Measurements from ENCODE around the gene DDIT3. TPM values are rescaled to one million over a fixed set of nuclear protein-coding genes. Genes with fewer than 3 reads are reported as not detected.
A peak's percentile ranks its signal among the peaks of the same experiment; 100 is the strongest.
"Not testable (repeated sequence)": the region's sequence is repeated elsewhere in the genome, so short reads cannot be mapped to it uniquely, and the experiment has no call there.

Gene DDIT3
- total RNA-seq, 1 experiment from 2014 or later: 70.2 TPM

GRCh38 chr12:57496822-57497221 lies 23.5 kb downstream of the DDIT3 start:
- CTCF ChIA-PET: interaction anchor here (0.6 kb wide), 1 partner anchor 1058 kb away, joined by 3 read pairs; no protein-coding TSS in a partner anchor
- Mint-ChIP-seq H3K4me1 (ENCODE audit: low read depth, unreplicated experiment) (no peaks in the 10 kb centered on the region), H3K27me3 (ENCODE audit: unreplicated experiment) (no peaks in the 10 kb centered on the region), H3K9me3 (ENCODE audit: low read depth, unreplicated experiment) (no peaks in the 10 kb centered on the region), H3K27ac (ENCODE audit: unreplicated experiment) (peak overlapping the region; percentile 71), H3K4me3 (ENCODE audit: low read depth, unreplicated experiment) (no peak overlapping the region), H3K36me3 (ENCODE audit: insufficient read depth, unreplicated experiment) (peaks cover 82% of the 10 kb centered on the region)
- DNase-seq: no peak
- TF ChIP-seq CTCF (IDR thresholded peaks at IDR 0.05; ENCODE audit: unreplicated experiment): no peak
- intact Hi-C loops (cut with micrococcal nuclease; ENCODE audit: unreplicated experiment): no loop called here
- no TSS peak for BruUV-seq (replicated peaks)

GRCh38 chr12:57495051-57495701 lies 25.1 kb downstream of the DDIT3 start:
- H3K27ac Mint-ChIP-seq (ENCODE audit: unreplicated experiment); H3K9me3 Mint-ChIP-seq (ENCODE audit: low read depth, unreplicated experiment); H3K4me3 Mint-ChIP-seq (ENCODE audit: low read depth, unreplicated experiment); CTCF ChIA-PET; H3K4me1 Mint-ChIP-seq (ENCODE audit: low read depth, unreplicated experiment); intact Hi-C loops (cut with micrococcal nuclease; ENCODE audit: unreplicated experiment); DNase-seq; H3K27me3 Mint-ChIP-seq (ENCODE audit: unreplicated experiment); BruUV-seq (replicated peaks): not testable (repeated sequence)
- H3K36me3 Mint-ChIP-seq (ENCODE audit: insufficient read depth, unreplicated experiment): peaks cover 82% of the 10 kb centered on the region

- TF ChIP-seq CTCF (IDR thresholded peaks at IDR 0.05; ENCODE audit: unreplicated experiment): peak; percentile 16
- Mint-ChIP-seq H3K27me3 (ENCODE audit: unreplicated experiment) (no peaks in the 10 kb centered on the region), H3K4me3 (ENCODE audit: low read depth, unreplicated experiment) (no peak overlapping the region), H3K36me3 (ENCODE audit: insufficient read depth, unreplicated experiment) (peaks cover 73% of the 10 kb centered on the region), H3K27ac (ENCODE audit: unreplicated experiment) (no peak overlapping the region), H3K9me3 (ENCODE audit: low read depth, unreplicated experiment) (no peaks in the 10 kb centered on the region), H3K4me1 (ENCODE audit: low read depth, unreplicated experiment) (peaks cover 9% of the 10 kb centered on the region)
- intact Hi-C loops (cut with micrococcal nuclease; ENCODE audit: unreplicated experiment): no loop called here
- CTCF ChIA-PET: no interaction called here
- DNase-seq: no peak
- BruUV-seq (replicated peaks): no TSS peak
These were observed 28.7 kb downstream of the DDIT3 start for GRCh38 chr12:57491393-57492280.

- no peaks in the 10 kb centered on the region for H3K27me3 Mint-ChIP-seq (ENCODE audit: unreplicated experiment)
- CTCF ChIA-PET: no interaction called here
- peaks cover 9% of the 10 kb centered on the region for H3K4me1 Mint-ChIP-seq (ENCODE audit: low read depth, unreplicated experiment)
- no peak overlapping the region for H3K4me3 Mint-ChIP-seq (ENCODE audit: low read depth, unreplicated experiment)
- intact Hi-C loops (cut with micrococcal nuclease; ENCODE audit: unreplicated experiment): no loop called here
- peaks cover 62% of the 10 kb centered on the region for H3K36me3 Mint-ChIP-seq (ENCODE audit: insufficient read depth, unreplicated experiment)
- DNase-seq: no peak
- H3K9me3 Mint-ChIP-seq (ENCODE audit: low read depth, unreplicated experiment): no peaks in the 10 kb centered on the region
- no peak for TF ChIP-seq CTCF (IDR thresholded peaks at IDR 0.05; ENCODE audit: unreplicated experiment)
- H3K27ac Mint-ChIP-seq (ENCODE audit: unreplicated experiment): peak overlapping the region; percentile 99
- BruUV-seq (replicated peaks): no TSS peak
These were observed 30.2 kb downstream of the DDIT3 start for GRCh38 chr12:57490126-57490525.
